GM12864 (cell line): ENCODE data around the gene RBM22.

Experiments
- DNase-seq: peaks from one replicate; pipeline ENCODE4 v3.0.0-alpha.2; 2011; ENCODE audit warnings: low read depth
- H3K4me3 ChIP-seq: 2 replicates; pipeline ENCODE4 v1.5.1; 2011; ENCODE audit warnings: mild to moderate bottlenecking, low read depth, low read length, control low read depth
- CTCF ChIP-seq: IDR thresholded peaks from 2 replicates; pipeline ENCODE4 v1.5.1; 2011; ENCODE audit warnings: low read depth, mild to moderate bottlenecking, moderate library complexity, low read length, control low read depth, inconsistent platforms; ENCODE audit errors: missing control alignments

RBM22 gene

GRCh38 chr5:150641824-150642566 is 58.9 kb downstream of the RBM22 start:
- no peak overlapping the region for H3K4me3 ChIP-seq
- no peak for TF ChIP-seq CTCF
- no peak for DNase-seq

- TF ChIP-seq CTCF, result no peak
- H3K4me3 ChIP-seq, result no peak overlapping the region
- DNase-seq, result no peak
These were observed 59.8 kb downstream of the RBM22 start for GRCh38 chr5:150641006-150641570.
